ENCODE results near the gene TAAR2. TPM values are rescaled to one million over a fixed set of nuclear protein-coding genes. Genes with fewer than 3 reads are reported as not detected.

The TAAR2 gene
- total and polyA plus RNA-seq, 2 of the 8 experiments (the other 6 are each of a cell fraction or from before 2014, with no cell fraction given), result not detected

DNA sequence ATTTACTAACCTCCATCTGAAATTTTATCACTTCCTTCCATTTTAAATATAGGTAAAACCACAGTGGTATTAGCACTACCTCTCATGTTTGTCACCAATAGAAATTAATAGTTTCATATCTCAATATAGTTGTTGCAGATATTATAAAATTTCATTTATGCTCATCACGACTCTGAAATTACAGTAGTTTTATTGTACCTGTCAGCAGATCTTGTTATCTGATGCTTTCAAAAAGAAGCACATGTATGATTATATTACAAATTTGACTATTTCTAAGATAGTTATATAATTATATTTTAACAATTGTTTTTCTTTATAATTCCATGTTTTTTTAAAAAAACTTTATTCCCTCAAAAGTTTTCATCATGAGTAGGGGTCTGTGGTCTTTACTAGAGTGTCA lies 39.4 kb downstream of the TAAR2 start:
- no peak for FAIRE-seq
- Histone ChIP-seq H2AFZ (ENCODE audit: low read length) (no peak overlapping the region), H2BK5ac (ENCODE audit: low read depth, low read length) (no peak overlapping the region)
- TF ChIP-seq, protein P1, sequence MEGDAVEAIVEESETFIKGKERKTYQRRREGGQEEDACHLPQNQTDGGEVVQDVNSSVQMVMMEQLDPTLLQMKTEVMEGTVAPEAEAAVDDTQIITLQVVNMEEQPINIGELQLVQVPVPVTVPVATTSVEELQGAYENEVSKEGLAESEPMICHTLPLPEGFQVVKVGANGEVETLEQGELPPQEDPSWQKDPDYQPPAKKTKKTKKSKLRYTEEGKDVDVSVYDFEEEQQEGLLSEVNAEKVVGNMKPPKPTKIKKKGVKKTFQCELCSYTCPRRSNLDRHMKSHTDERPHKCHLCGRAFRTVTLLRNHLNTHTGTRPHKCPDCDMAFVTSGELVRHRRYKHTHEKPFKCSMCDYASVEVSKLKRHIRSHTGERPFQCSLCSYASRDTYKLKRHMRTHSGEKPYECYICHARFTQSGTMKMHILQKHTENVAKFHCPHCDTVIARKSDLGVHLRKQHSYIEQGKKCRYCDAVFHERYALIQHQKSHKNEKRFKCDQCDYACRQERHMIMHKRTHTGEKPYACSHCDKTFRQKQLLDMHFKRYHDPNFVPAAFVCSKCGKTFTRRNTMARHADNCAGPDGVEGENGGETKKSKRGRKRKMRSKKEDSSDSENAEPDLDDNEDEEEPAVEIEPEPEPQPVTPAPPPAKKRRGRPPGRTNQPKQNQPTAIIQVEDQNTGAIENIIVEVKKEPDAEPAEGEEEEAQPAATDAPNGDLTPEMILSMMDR (IDR thresholded peaks at IDR 0.05; ENCODE audit: control extremely low read depth in 1 of 3, insufficient read depth in 1 of 3, low read depth in 1 of 3, low read length in 3 of 3), result no peak
- TF ChIP-seq GTF2F1 (IDR thresholded peaks at IDR 0.05; ENCODE audit: borderline replicate concordance, low read depth, low read length) (no peak), MAFK (IDR thresholded peaks at IDR 0.05; ENCODE audit: low read depth, low read length) (no peak), SRF (IDR thresholded peaks at IDR 0.05; ENCODE audit: low read depth, low read length) (no peak), FOSL1 (IDR thresholded peaks at IDR 0.05; ENCODE audit: insufficient read depth, low read depth, low read length) (no peak), CTBP2 (IDR thresholded peaks at IDR 0.05; ENCODE audit: borderline replicate concordance, insufficient read depth, insufficient read length, low read length) (no peak), ASH2L (IDR thresholded peaks at IDR 0.05; ENCODE audit: low read length) (no peak)
- TF ChIP-seq, protein P2, sequence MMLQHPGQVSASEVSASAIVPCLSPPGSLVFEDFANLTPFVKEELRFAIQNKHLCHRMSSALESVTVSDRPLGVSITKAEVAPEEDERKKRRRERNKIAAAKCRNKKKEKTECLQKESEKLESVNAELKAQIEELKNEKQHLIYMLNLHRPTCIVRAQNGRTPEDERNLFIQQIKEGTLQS (IDR thresholded peaks at IDR 0.05; ENCODE audit: insufficient read depth, low read depth, low read length), result no peak

More for the DNA sequence above, 39.4 kb downstream of the TAAR2 start:
- Histone ChIP-seq H2BK20ac (ENCODE audit: low read length) (no peak overlapping the region), H3K36me3 (ENCODE audit: control insufficient read depth in 2 of 4, insufficient read depth in 4 of 4, low read length in 3 of 4) (no peaks in the 10 kb centered on the region), H2AK5ac (ENCODE audit: low read depth, low read length) (no peak overlapping the region), H3K4me3 (ENCODE audit: extremely low read depth in 1 of 4, insufficient read depth in 2 of 4, low read depth in 3 of 4, low read length in 4 of 4) (no peak overlapping the region), H3K79me1 (ENCODE audit: low read depth, low read length) (no peaks in the 10 kb centered on the region), H3K4ac (replicated peaks; ENCODE audit: insufficient read length, low read depth, low read length) (no peak overlapping the region), H3K23me2 (ENCODE audit: low read depth, low read length) (no peaks in the 10 kb centered on the region), H4K20me1 (replicated peaks in 1 of 2; ENCODE audit: control insufficient read depth in 1 of 2, insufficient read depth in 2 of 2, low read length in 2 of 2) (no peaks in the 10 kb centered on the region), H3K27me3 (replicated peaks in 1 of 4; ENCODE audit: control insufficient read depth in 3 of 4, extremely low read depth in 1 of 4, insufficient read depth in 3 of 4, low read length in 3 of 4) (peaks cover 0 to 2% (median 0%) of the 10 kb centered on the region in 4 experiments; a peak in 1 of 7 replicates), H3K9me3 (ENCODE audit: insufficient read depth in 2 of 2, low read depth in 1 of 2, low read length in 1 of 2) (no peaks in the 10 kb centered on the region; a peak in 1 of 4 replicates), H3K56ac (replicated peaks; ENCODE audit: insufficient read length, low read depth, low read length) (no peak overlapping the region), H3K14ac (ENCODE audit: insufficient read length) (no peak overlapping the region), H3K9ac (replicated peaks in 1 of 4; ENCODE audit: extremely low read depth in 1 of 4, low read depth in 3 of 4, low read length in 3 of 4) (no peak overlapping the region), H3K27ac (ENCODE audit: low read depth, low read length) (no peak overlapping the region), H4K5ac (ENCODE audit: insufficient read length, low read depth, low read length) (no peak overlapping the region), H3K23ac (ENCODE audit: insufficient read length) (no peak overlapping the region), H2BK120ac (replicated peaks; ENCODE audit: low read depth, low read length) (no peak overlapping the region), H3K18ac (ENCODE audit: extremely low read depth, low read length) (no peak overlapping the region), H3K4me2 (ENCODE audit: insufficient read depth in 1 of 2, low read depth in 2 of 2, low read length in 2 of 2) (no peak overlapping the region), H2BK15ac (ENCODE audit: low read length) (no peak overlapping the region), H4K91ac (replicated peaks; ENCODE audit: insufficient read length, low read length) (no peak overlapping the region), H4K8ac (ENCODE audit: extremely low read depth, insufficient read depth, low read length) (no peak overlapping the region), H2BK12ac (ENCODE audit: low read depth, low read length) (no peak overlapping the region), H3K79me2 (ENCODE audit: control insufficient read depth in 1 of 2, insufficient read depth in 2 of 2, low read length in 2 of 2) (no peaks in the 10 kb centered on the region), H3K4me1 (replicated peaks in 1 of 4; ENCODE audit: control insufficient read depth in 3 of 4, insufficient read depth in 4 of 4, low read length in 3 of 4) (no peaks in the 10 kb centered on the region)
- ChIA-PET CTCF (ENCODE audit: partially characterized antibody) (interaction anchor here (1.0 to 2.6 kb wide), 3 partner anchors 11 to 14 kb away, joined by 4 to 10 read pairs (median 9); no protein-coding TSS in a partner anchor), POLR2A (ENCODE audit: partially characterized antibody) (no interaction called here)
- 73% methylated on average over 1 of the region's 1 CpG; no CpG with 5 or more reads in 1 of the 2 experiments for WGBS, 2 experiments (ENCODE audit: extremely low coverage in 1 of 2, insufficient coverage in 1 of 2, insufficient read length in 1 of 2, insufficient replicate concordance in 2 of 2, low coverage in 1 of 2, low lambda C conversion rate in 2 of 2, missing lambda C conversion rate in 1 of 2)
- no peak for DNase-seq (ENCODE audit: low read depth in 1 of 2, low spot score in 2 of 2)
